SK-N-SH (cell line): Measurements from ENCODE around the gene MBD2. TPM values are rescaled to one million over a fixed set of nuclear protein-coding genes. Genes with fewer than 3 reads are reported as not detected.
A peak's percentile ranks its signal among the peaks of the same experiment; 100 is the strongest.

Source experiments
- CTCF ChIA-PET: fragments of 300-600, 350-600 bp; formaldehyde crosslinking; extraction: SDS; loops from one replicate; lab custom pipeline; 2021; lab: Yijun Ruan, JAX
- POLR2A ChIA-PET: fragments of 350-600 bp; sonication (Branson Sonifier 250); formaldehyde crosslinking; extraction: SDS; loops from one replicate; lab custom pipeline; 2020; ENCODE audit warnings: antibody characterized with exemption, inconsistent platforms; lab: Yijun Ruan, JAX
- DNase-seq: peaks from one replicate; pipeline ENCODE4 v3.0.0; 2012
- H2AFZ ChIP-seq: fragments of 200-600 bp; sonication (generic); 2 replicates; pipeline ENCODE4 v1.8.1; 2016; ENCODE audit warnings: antibody characterized with exemption, mild to moderate bottlenecking, low read depth
- H3F3A ChIP-seq: fragments of 200-600 bp; sonication (generic); replicated peaks from 2 replicates; pipeline ENCODE3; 2016; ENCODE audit warnings: antibody characterized with exemption, mild to moderate bottlenecking; ENCODE audit not compliant: insufficient read depth
- H3K27ac ChIP-seq, 2 experiments: fragments of 200-500 bp in 1 of 2; fragments of 200-600 bp in 1 of 2; sonication (Bioruptor generic) in 1 of 2; sonication (generic), shearing (Covaris generic) in 1 of 2; 2 replicates each; pipeline versions ENCODE4 v1.5.1 to v1.6.1; 2014 to 2016; ENCODE audit warnings: low read depth in 2 of 2, inconsistent platforms in 1 of 2, low read length in 1 of 2, mild to moderate bottlenecking in 1 of 2, mixed read lengths in 1 of 2
- H3K27me3 ChIP-seq: fragments of 200-600 bp; sonication (generic), shearing (Covaris generic); 2 replicates; pipeline ENCODE4 v1.6.1; 2016; ENCODE audit warnings: mixed run types; ENCODE audit not compliant: insufficient read depth
- H3K36me3 ChIP-seq, 2 experiments: fragments of 200-500 bp in 1 of 2; fragments of 200-600 bp in 1 of 2; sonication (Bioruptor generic) in 1 of 2; sonication (generic) in 1 of 2; replicated peaks in 1 of 2; 2 replicates each; pipeline versions ENCODE3 to v1.5.1; 2014 to 2016; ENCODE audit warnings: low read length in 1 of 2, mild to moderate bottlenecking in 1 of 2; ENCODE audit not compliant: insufficient read depth in 2 of 2, control insufficient read depth in 1 of 2
- H3K4me1 ChIP-seq, 2 experiments: fragments of 200-500 bp in 1 of 2; fragments of 200-600 bp in 1 of 2; sonication (Bioruptor generic) in 1 of 2; sonication (generic), shearing (Covaris generic) in 1 of 2; 2 replicates each; pipeline versions ENCODE4 v1.5.1 to v1.6.1; 2014 to 2016; ENCODE audit warnings: low read depth in 1 of 2, low read length in 1 of 2, mixed run types in 1 of 2; ENCODE audit not compliant: insufficient read depth in 2 of 2, control insufficient read depth in 1 of 2
- H3K4me2 ChIP-seq: fragments of 200-600 bp; sonication (generic), shearing (Covaris generic); 2 replicates; pipeline ENCODE4 v1.6.1; 2017; ENCODE audit warnings: mixed run types
- H3K4me3 ChIP-seq, 2 experiments: fragments of 200-500 bp in 1 of 2; fragments of 200-600 bp in 1 of 2; sonication (Bioruptor generic) in 1 of 2; sonication (generic), shearing (Covaris generic) in 1 of 2; 2 replicates each; pipeline versions ENCODE4 v1.5.1 to v1.8.1; 2014 to 2016; ENCODE audit warnings: low read depth in 2 of 2, inconsistent platforms in 1 of 2, low read length in 1 of 2, mild to moderate bottlenecking in 1 of 2, mixed read lengths in 1 of 2, moderate library complexity in 1 of 2
- H3K79me2 ChIP-seq: fragments of 200-600 bp; sonication (generic); 2 replicates; pipeline ENCODE4 v1.8.1; 2017; ENCODE audit warnings: mild to moderate bottlenecking; ENCODE audit not compliant: insufficient read depth
- H3K9ac ChIP-seq: fragments of 200-600 bp; sonication (generic); 2 replicates; pipeline ENCODE4 v1.6.1; 2017; ENCODE audit warnings: mixed run types
- H3K9me2 ChIP-seq: fragments of 200-600 bp; sonication (generic); 2 replicates; pipeline ENCODE4 v1.6.1; 2017; ENCODE audit warnings: mixed run types
- H3K9me3 ChIP-seq: fragments of 200-600 bp; sonication (generic); 2 replicates; pipeline ENCODE4 v1.6.1; 2017; ENCODE audit warnings: mixed run types, mild to moderate bottlenecking, moderate library complexity
- H4K20me1 ChIP-seq: fragments of 200-600 bp; sonication (generic); 2 replicates; pipeline ENCODE4 v1.6.1; 2017; ENCODE audit warnings: mild to moderate bottlenecking, mixed run types; ENCODE audit not compliant: insufficient read depth
- FOSL2 ChIP-seq: IDR thresholded peaks from 2 replicates; pipeline ENCODE4 v1.4.0; 2012; ENCODE audit warnings: low read depth, mild to moderate bottlenecking, moderate library complexity, borderline replicate concordance
- FOXJ3 ChIP-seq: sonication (generic); formaldehyde crosslinking; IDR thresholded peaks from 2 replicates; pipeline ENCODE4 v1.5.1; 2020; ENCODE audit warnings: mild to moderate bottlenecking, missing genetic modification reagents
- GABPA ChIP-seq: IDR thresholded peaks from 2 replicates; pipeline ENCODE4 v1.4.0; 2012; ENCODE audit warnings: low read depth, mild to moderate bottlenecking
- IRF3 ChIP-seq: fragments of 150-350 bp; IDR thresholded peaks from 2 replicates; pipeline ENCODE4 v1.6.1; 2016; ENCODE audit warnings: mild to moderate bottlenecking, low read depth, low read length
- JUND ChIP-seq: IDR thresholded peaks from 2 replicates; pipeline ENCODE4 v1.4.0; 2012
- NFIC ChIP-seq: IDR thresholded peaks from 2 replicates; pipeline ENCODE4 v1.4.0; 2012; ENCODE audit warnings: borderline replicate concordance
- PBX3 ChIP-seq: IDR thresholded peaks from 2 replicates; pipeline ENCODE4; 2012
- POLR2AphosphoS5 ChIP-seq: IDR thresholded peaks from 2 replicates; pipeline ENCODE4 v1.6.1; 2012; ENCODE audit warnings: low read depth, low read length
- SIN3A ChIP-seq: IDR thresholded peaks from 2 replicates; pipeline ENCODE4 v1.6.1; 2012; ENCODE audit warnings: low read depth, mild to moderate bottlenecking, low read length, moderate library complexity, borderline replicate concordance
- TAF1 ChIP-seq: IDR thresholded peaks from 2 replicates; pipeline ENCODE4 v1.6.1; 2012; ENCODE audit warnings: low read depth, mild to moderate bottlenecking, low read length, moderate library complexity, borderline replicate concordance
- TCF12 ChIP-seq: IDR thresholded peaks from 2 replicates; pipeline ENCODE4 v1.4.0; 2012
- TEAD4 ChIP-seq: IDR thresholded peaks from 2 replicates; pipeline ENCODE4 v1.4.0; 2012; ENCODE audit warnings: mild to moderate bottlenecking, borderline replicate concordance; ENCODE audit not compliant: insufficient read depth
- USF1 ChIP-seq: IDR thresholded peaks from 2 replicates; pipeline ENCODE4 v1.4.0; 2012; ENCODE audit warnings: low read depth, borderline replicate concordance
- ZBTB33 ChIP-seq: IDR thresholded peaks from 2 replicates; pipeline ENCODE4 v1.4.0; 2012; ENCODE audit warnings: low read depth, borderline replicate concordance
- WGBS: methylation state at CpG from one replicate; pipeline ENCODE4 v1.1.6; 2017; ENCODE audit warnings: low lambda C conversion rate; 5-methylcytosine and 5-hydroxymethylcytosine counted together
- polyA plus RNA-seq, 3 experiments: library from polyadenylated mRNA; depleted of rRNA; stranded (reverse); fragments of >200 nt; gene quantifications; 2 replicates each; pipeline ENCODE4 v1.2.3, GENCODE V29; 2012
- TF ChIP-seq, protein P1 (sequence below): IDR thresholded peaks from 2 replicates; pipeline ENCODE4 v1.4.0; 2012; ENCODE audit warnings: low read depth

MBD2 gene
- polyA plus RNA-seq, 1 of the 3 experiments (the other 2 are of a cell fraction), result 12.5 TPM

DNA sequence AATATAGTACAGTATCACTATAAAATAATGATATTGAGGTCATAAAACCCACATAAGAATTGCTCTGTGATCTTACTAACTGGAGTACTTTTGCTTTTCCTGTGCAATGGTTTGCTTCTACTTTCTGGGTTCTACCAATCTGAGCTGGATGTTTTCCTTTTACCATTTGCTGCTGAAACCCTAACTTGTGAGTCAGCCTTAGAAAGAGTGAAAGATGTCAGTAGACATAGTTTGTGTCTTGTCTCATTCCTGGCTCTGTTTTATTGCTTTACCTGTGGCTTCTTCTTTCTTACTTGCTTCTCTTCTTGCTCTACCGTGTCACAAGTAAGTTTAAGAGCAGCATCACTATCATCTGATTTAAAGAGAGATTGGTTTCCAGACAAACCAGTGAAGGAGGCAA lies 61.0 kb downstream of the MBD2 start:
- H3K9me2 ChIP-seq, result no peaks in the 10 kb centered on the region
- H3K36me3 ChIP-seq, result peaks cover 40 to 61% of the 10 kb centered on the region in 2 experiments
- no peak overlapping the region for H3K4me3 ChIP-seq
- no peak overlapping the region for H2AFZ ChIP-seq
- POLR2A ChIA-PET, result no interaction called here
- 68% methylated on average over 1 of the region's 1 CpG for WGBS
- H3K27me3 ChIP-seq, result no peaks in the 10 kb centered on the region
- peak overlapping the region in 1 of 2 experiments; percentile 38; a peak in 2 of 4 replicates for H3K27ac ChIP-seq
- H3F3A ChIP-seq, result peaks cover 24% of the 10 kb centered on the region
- H3K79me2 ChIP-seq, result peaks cover 25% of the 10 kb centered on the region; the same call in 1 of the 2 replicates
- DNase-seq, result no peak
- no peak overlapping the region for H3K9ac ChIP-seq
- peak; percentile 53; the same call in 1 of the 2 replicates for TF ChIP-seq PBX3
- TF ChIP-seq, protein P1, sequence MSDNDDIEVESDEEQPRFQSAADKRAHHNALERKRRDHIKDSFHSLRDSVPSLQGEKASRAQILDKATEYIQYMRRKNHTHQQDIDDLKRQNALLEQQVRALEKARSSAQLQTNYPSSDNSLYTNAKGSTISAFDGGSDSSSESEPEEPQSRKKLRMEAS, result no peak
- peaks cover 0 to 18% of the 10 kb centered on the region in 2 experiments; a peak in 2 of 4 replicates for H3K4me1 ChIP-seq
- H4K20me1 ChIP-seq, result no peaks in the 10 kb centered on the region
- H3K4me2 ChIP-seq, result no peak overlapping the region
- H3K9me3 ChIP-seq, result no peaks in the 10 kb centered on the region
- CTCF ChIA-PET, result no interaction called here

GRCh38 chr18:54162431-54162830 lies 62.0 kb downstream of the MBD2 start:
- H3K27ac ChIP-seq, result peak overlapping the region in 1 of 2 experiments; percentile 38; a peak in 2 of 4 replicates
- DNase-seq, result no peak
- no peak overlapping the region for H2AFZ ChIP-seq
- no peaks in the 10 kb centered on the region for H3K27me3 ChIP-seq
- H4K20me1 ChIP-seq, result no peaks in the 10 kb centered on the region
- peaks cover 23% of the 10 kb centered on the region; the same call in 1 of the 2 replicates for H3K79me2 ChIP-seq
- peaks cover 40 to 61% of the 10 kb centered on the region in 2 experiments for H3K36me3 ChIP-seq
- TF ChIP-seq IRF3 (no peak), JUND (peak; percentile 37), TAF1 (no peak), NFIC (peak; percentile 44; the same call in 1 of the 2 replicates), TEAD4 (0 out of 2 replicates have a peak, but pooled peaks have one; percentile 10), FOSL2 (peak; percentile 45; the same call in 1 of the 2 replicates), ZBTB33 (no peak), USF1 (no peak), FOXJ3 (CRISPR knock-in tag) (no peak), TCF12 (peak; percentile 40), PBX3 (peak; percentile 45), GABPA (no peak), SIN3A (no peak), POLR2AphosphoS5 (no peak)
- TF ChIP-seq, all 33 proteins: peak for 6
- Histone ChIP-seq H3K4me2 (peak overlapping the region; percentile 23; the same call in 1 of the 2 replicates), H3K9ac (no peak overlapping the region), H3K4me1 (peaks cover 0 to 18% of the 10 kb centered on the region in 2 experiments; a peak in 2 of 4 replicates), H3K9me3 (no peaks in the 10 kb centered on the region), H3K9me2 (no peaks in the 10 kb centered on the region), H3F3A (peaks cover 24% of the 10 kb centered on the region), H3K4me3 (no peak overlapping the region)
- 64% methylated on average over 2 of the region's 2 CpGs for WGBS
- ChIA-PET POLR2A (no interaction called here), CTCF (interaction anchor here (1.4 kb wide), 1 partner anchor 35 kb away, joined by 4 read pairs; no protein-coding TSS in a partner anchor)
